SKM-1 (cell line): Measurements from ENCODE around the gene HOATZ.

ENCODE experiments used
- DNase-seq: peaks from one replicate; lab custom pipeline; 2025; ENCODE audit not compliant: unreplicated experiment; lab: John Stamatoyannopoulos, UW

Gene HOATZ

DNA sequence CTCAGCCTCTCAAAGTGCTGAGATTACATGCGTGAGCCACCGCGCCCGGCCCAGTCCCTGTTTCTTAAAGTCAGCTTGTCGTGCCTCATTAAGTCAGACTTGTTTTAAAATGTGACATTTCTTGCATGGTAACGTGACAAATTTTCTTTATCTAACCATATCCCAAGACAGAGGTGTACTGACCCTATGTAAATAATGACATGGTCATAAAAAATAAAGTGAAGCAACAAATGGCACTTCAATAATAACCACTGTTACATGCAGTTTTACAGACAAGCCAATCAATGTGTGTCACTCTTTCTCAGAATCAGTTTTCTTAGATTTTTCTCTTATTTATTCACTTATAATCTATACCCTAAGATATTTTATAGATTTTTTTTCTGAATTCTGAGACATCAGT, 61.2 kb downstream of the HOATZ start:
- DNase-seq = no peak

GRCh38 chr11:111577821-111578220, 63.2 kb downstream of the HOATZ start:
- DNase-seq = no peak

DNA sequence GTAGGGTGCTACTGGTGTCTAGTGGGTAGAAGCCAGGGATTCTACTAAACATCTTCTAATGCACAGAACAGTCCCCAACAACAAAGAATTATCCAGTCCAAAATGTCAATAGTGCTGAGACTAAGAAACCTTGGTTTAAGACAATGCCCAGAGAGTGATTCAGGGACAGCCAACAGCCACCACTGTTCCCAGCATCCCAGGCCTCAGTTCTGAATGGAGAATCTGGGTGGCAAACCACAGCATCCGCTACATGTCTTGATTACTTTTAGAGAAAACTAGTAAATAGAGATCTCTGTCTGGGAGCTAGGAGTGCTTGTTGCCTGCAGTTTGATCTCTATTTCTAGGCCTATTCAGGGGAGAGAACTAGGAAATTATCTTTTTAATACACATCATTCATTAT, 66.8 kb downstream of the HOATZ start:
- DNase-seq = no peak

DNA sequence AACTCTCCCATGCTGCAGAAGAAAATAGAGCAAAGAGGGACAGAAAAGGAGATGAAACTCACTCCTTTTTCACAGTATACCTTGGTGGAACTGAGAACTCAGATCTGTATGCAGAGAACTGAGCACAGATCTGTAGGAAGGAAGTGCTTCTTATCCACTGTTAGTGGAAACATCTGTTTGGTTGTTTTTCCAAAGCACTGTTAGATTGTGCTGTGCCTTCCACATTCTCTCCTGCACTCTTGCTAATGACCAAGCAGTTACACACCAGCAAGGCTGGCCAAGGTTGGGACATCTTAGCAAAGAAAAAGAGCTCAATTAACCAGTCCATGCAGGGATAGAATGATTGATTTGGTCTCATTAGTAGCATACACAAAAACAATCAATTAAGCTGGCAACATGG, 67.6 kb downstream of the HOATZ start:
- DNase-seq = no peak

DNA sequence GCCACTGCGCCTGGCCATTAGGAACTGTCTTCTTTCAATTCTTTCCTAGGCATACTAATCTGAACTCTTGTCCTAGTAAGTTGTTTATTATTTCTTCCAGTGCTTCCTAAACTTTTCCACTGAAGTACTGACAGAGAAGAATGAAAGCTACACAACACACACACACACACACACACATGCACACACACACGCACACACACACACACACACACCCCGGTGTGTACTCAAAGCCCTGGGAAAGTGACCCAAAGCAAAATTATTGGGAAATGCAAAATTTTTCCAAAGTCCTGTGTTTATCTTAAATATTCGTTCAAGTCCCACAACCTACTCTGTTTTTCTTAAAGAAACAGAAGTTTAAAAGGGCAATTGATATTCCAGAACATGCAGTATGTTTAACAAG, 68.3 kb downstream of the HOATZ start:
- DNase-seq = no peak

- DNase-seq = no peak
These were observed 70.8 kb downstream of the HOATZ start for GRCh38 chr11:111585371-111585770.

DNA sequence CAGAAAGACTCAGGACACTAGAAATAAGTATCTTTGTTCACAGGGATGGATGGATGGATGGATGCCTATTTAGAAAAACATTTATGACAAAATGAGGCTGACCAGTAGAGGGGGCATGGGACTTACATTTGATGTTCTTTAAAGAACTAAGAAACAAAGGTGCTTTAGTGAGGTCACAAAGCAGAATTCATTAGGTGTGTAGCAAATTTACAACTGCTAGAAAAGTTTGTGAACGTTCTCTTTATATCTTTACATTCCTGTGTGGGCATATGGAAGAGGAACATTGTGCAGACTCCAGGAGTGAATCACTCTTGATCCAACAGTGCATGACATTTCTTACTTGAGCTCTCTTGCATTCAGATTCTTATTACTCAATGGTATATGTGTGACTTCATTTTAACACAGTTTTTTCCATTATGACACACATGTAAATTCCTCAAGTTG, 71.8 kb downstream of the HOATZ start:
- DNase-seq = no peak
